ENCODE measurements around the gene CNTNAP2.

CNTNAP2 gene

GRCh38 chr7:147472556-147472955, 1356.0 kb downstream of the CNTNAP2 start:
- no peak for DNase-seq (ENCODE audit: low read depth in 2 of 2)

- DNase-seq (ENCODE audit: low read depth in 2 of 2) = no peak
Observed at GRCh38 chr7:147474862-147475261, 1358.3 kb downstream of the CNTNAP2 start.

- no peak for DNase-seq (ENCODE audit: low read depth in 2 of 2)
Observed at GRCh38 chr7:147477526-147477925, 1360.9 kb downstream of the CNTNAP2 start.

GRCh38 chr7:147478796-147479195, 1362.2 kb downstream of the CNTNAP2 start:
- DNase-seq (ENCODE audit: low read depth in 2 of 2) = no peak

- no peak for DNase-seq (ENCODE audit: low read depth in 2 of 2)
Observed at GRCh38 chr7:147483634-147484292, 1367.2 kb downstream of the CNTNAP2 start.

- DNase-seq (ENCODE audit: low read depth in 2 of 2) = no peak
Observed at GRCh38 chr7:147485660-147486210, 1369.1 kb downstream of the CNTNAP2 start.

- no peak for DNase-seq (ENCODE audit: low read depth in 2 of 2)
Observed at GRCh38 chr7:147492606-147493005, 1376.0 kb downstream of the CNTNAP2 start.

GRCh38 chr7:147496209-147496608, 1379.6 kb downstream of the CNTNAP2 start:
- DNase-seq (ENCODE audit: low read depth in 2 of 2) = no peak

GRCh38 chr7:147497246-147497645, 1380.6 kb downstream of the CNTNAP2 start:
- no peak for DNase-seq (ENCODE audit: low read depth in 2 of 2)

GRCh38 chr7:147498081-147498480, 1381.5 kb downstream of the CNTNAP2 start:
- no peak for DNase-seq (ENCODE audit: low read depth in 2 of 2)

- no peak for DNase-seq (ENCODE audit: low read depth in 2 of 2)
Observed at GRCh38 chr7:147509035-147509501, 1392.5 kb downstream of the CNTNAP2 start.

GRCh38 chr7:147509541-147510200, 1393.1 kb downstream of the CNTNAP2 start:
- DNase-seq (ENCODE audit: low read depth in 2 of 2) = no peak

- no peak for DNase-seq (ENCODE audit: low read depth in 2 of 2)
Observed at GRCh38 chr7:147510201-147510542, 1393.6 kb downstream of the CNTNAP2 start.

- no peak for DNase-seq (ENCODE audit: low read depth in 2 of 2)
Observed at GRCh38 chr7:147510923-147511322, 1394.3 kb downstream of the CNTNAP2 start.

- no peak for DNase-seq (ENCODE audit: low read depth in 2 of 2)
Observed at GRCh38 chr7:147513451-147513850, 1396.8 kb downstream of the CNTNAP2 start.

GRCh38 chr7:147516391-147516790, 1399.8 kb downstream of the CNTNAP2 start:
- DNase-seq (ENCODE audit: low read depth in 2 of 2) = no peak

GRCh38 chr7:147519062-147519461, 1402.5 kb downstream of the CNTNAP2 start:
- no peak for DNase-seq (ENCODE audit: low read depth in 2 of 2)

GRCh38 chr7:147523056-147523455, 1406.5 kb downstream of the CNTNAP2 start:
- DNase-seq (ENCODE audit: low read depth in 2 of 2) = no peak

GRCh38 chr7:147524726-147525250, 1408.2 kb downstream of the CNTNAP2 start:
- DNase-seq (ENCODE audit: low read depth in 2 of 2) = no peak

GRCh38 chr7:147525325-147525724, 1408.7 kb downstream of the CNTNAP2 start:
- DNase-seq (ENCODE audit: low read depth in 2 of 2) = no peak

GRCh38 chr7:147535701-147536111, 1419.1 kb downstream of the CNTNAP2 start:
- no peak for DNase-seq (ENCODE audit: low read depth in 2 of 2)

GRCh38 chr7:147539685-147540084, 1423.1 kb downstream of the CNTNAP2 start:
- DNase-seq (ENCODE audit: low read depth in 2 of 2) = no peak

- no peak for DNase-seq (ENCODE audit: low read depth in 2 of 2)
Observed at GRCh38 chr7:147540743-147541142, 1424.1 kb downstream of the CNTNAP2 start.

Measured in activated CD4-positive, alpha-beta T cell treated with anti-CD3 and anti-CD28 coated beads for 24 hours (primary cell).